ENCODE results near the gene ZNF469.

The ZNF469 gene

DNA sequence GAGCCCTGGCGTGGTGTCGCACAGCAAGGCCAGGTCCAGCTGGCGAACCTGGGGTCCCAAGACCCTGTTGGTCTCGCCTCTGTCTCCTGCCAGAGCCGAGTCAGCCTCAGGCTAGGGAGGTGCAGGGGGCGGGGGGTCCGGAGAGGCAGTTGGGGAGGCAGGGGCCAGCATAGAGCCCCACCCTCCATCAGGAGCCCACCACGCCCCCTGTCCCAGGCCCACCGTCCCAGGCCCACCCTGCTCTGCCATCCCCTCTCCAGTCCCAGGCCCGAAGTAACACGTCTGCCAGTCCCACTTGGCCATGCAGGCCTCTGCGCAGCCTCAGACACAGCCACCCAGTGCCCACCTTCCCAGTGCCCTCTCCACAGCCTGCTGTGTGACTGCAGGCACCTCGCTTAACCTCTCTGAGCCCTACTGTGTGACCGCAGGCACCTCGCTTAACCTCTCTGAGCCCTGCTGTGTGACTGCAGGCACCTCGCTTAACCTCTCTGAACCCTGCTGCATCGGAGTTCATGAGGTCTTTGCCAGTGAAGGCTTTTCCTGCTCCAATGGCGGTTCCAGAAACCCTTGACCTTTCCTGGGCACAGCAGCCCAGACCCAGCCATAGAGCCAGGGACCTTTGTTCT is 29.3 kb downstream of the ZNF469 start:
- DNase-seq, result no peak

DNA sequence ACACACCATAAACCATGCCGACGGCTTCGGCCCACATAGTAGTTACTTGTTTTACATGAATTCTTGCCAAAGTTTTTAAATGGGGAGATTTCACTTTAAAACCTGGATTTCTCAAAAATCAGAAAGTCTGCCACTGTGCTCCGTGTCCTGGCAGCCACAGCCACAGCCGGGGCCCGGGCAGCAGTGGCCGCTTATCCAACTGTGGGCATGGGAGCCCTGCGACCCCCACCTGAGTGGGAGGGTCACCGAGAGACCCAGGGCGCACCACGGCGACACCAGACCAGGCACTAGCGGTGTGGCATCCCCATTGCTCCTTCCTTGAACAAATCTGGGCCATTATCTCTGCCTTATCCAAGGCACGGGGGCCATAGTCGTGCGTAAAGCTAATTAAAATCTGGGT is 30.0 kb downstream of the ZNF469 start:
- no peak for DNase-seq

DNA sequence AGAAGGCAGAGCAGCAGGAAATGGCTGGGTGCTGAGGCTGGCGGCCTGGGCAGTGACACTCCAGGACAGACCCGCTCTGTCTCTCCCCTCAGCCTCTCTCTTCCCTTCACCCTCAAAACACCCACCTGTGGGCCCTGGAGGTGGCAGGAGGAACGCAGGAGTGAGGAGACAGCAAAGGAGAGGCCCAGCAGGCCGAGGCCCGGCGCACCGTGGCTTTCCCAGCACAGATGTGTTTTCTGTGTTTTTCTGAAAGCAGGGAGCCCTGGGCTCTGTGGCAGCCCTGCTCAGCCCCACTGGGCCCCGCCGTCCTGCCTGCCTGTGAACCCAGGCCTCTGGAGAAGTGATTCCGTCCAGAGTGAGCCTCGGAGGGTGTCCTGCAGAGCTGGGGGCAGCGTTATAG is 30.5 kb downstream of the ZNF469 start:
- no peak for DNase-seq

GRCh38 chr16:88413631-88414030 is 30.9 kb downstream of the ZNF469 start:
- DNase-seq, result no peak

DNA sequence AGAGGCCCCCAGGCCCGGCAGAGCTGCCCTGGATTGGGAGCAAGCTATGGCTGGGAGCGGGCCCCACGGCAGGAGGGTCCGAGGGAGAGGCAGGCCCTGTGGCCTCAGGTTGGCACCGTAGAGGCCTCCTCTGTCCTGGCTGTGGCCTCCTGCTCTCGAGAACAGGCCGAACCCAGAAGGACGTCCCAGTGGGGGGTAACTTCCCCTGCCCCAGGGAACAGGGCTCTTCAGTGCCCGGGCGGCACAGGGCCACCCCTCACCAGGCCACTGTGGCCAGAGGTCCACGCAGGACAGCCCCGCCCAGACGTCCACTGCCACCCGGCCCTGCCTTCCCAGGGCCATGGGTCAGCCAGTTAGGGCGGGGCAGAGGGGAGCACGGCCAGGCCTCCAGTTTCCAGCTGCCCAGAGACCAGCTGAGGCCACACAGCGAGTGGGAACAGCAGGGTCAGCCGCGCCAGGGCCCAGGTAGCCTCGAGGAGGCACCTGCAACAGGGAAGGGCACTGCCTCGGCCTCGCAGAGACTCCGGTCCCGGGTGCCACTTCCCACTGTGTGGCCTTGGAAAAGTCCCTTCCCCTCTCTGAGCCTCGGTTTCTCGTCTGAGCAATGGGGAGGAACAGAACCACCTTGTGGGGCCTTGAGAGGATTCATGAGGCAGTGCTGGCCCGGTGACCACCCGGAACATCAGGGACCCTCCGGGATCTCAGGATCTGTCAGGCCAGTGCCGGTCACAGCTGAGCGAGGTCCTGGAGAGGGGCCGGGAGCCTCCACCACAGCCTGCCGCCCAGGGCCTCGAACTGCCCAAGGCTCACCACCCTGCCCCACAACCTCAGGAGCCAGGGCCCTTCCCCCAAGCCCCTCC is 32.0 kb downstream of the ZNF469 start:
- no peak for DNase-seq

- DNase-seq, result no peak
Measured at GRCh38 chr16:88415381-88415705, 32.6 kb downstream of the ZNF469 start.

GRCh38 chr16:88415713-88416323 is 33.1 kb downstream of the ZNF469 start:
- DNase-seq, result no peak

GRCh38 chr16:88416686-88417085 is 33.9 kb downstream of the ZNF469 start:
- no peak for DNase-seq

DNA sequence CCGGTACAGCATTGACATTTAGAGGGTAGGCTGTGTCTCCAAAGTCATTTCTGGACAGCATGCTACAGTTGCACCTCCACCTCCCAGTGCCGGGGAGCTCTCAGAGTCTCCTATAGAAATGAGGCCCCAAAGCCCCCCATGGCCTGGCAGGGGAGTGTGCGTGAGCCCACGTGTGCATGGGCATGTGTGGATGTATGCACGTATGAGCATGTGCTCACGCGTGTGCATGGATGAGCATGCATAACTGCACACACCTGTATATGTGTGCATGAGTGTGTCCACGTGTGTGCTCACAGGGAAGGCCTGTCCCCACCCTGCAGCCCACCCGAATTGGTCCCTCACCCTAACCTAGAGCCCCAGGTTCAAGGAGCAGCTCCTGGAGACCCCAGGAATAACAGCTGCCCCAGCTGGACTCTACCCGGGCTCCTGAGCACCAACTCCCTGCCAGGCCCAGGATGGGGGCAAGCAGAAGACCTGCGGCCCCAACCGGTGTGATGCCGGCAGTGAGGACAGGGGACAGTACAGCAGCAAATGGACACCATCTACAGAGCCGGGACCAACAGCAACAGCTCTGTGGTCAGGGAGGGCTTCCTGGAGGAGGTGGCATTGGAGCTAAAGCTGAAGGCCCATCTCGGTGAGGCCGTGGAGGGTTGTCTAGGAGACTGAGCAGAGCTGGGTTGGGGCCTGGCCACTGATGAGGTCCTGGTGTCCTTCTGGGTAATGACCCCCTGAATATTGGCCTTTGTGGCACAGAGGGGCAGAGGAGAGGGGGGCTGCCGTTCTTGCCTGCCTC is 35.1 kb downstream of the ZNF469 start:
- DNase-seq, result no peak

DNA sequence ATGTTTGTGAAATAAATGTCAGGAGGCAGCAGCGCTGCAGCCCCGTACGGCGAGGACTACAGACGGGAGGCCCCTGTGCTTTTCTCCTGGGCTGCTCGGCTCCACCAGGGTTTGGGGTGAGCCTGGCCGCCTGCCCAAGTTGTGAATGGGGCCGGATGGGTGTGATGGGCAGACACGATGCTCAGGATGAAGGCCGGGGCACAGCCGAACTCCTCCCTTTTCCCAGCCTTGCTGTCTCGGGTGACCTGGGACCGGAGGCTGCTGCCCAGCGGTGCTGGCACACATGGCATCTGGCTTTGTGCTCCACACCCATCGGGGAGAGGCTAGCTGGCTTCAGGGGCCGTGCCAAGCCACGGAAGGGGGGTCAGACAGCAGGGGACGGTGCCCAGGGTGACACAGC is 36.1 kb downstream of the ZNF469 start:
- no peak for DNase-seq

DNA sequence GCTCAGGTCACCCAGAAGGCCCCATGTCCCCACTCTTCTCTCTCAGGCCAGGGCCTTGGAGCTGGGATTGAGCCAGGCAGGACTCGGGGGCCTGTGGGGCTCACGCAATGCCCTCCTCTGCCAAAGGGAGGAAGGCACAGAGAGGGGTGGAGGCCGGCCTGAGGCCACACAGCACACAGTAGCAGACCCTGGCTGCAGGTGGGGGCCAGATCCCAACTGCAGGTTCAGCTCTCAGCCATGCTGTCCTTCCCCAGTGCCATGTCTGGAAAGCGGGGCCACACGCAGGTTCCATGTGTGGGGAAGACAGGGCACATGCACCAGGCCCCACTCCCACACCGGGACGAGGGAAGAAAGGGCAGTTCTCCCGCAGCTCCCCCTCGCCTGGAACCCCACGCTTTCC is 37.0 kb downstream of the ZNF469 start:
- no peak for DNase-seq

GRCh38 chr16:88420496-88420895 is 37.7 kb downstream of the ZNF469 start:
- DNase-seq, result no peak

DNA sequence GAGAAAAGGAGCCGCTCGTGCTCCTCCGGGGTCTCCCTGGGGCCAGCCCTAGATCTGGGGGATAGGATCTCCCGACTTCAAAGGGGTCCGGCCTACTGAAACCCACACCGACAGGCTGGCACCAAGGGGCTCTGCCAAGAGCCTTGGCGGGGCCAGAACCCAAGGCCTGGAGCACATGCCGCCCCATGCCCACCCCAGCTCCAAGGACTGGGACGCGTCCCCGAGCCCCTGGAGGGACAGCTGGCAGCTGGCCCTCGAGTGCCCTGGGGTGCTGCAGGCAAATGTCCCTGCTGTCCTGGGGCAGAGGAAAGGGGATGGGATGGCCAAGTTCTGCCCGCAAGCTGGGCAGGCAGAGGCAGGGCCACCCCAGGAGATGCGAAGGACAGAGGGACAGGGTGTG is 38.5 kb downstream of the ZNF469 start:
- no peak for DNase-seq

GRCh38 chr16:88421871-88422433 is 39.2 kb downstream of the ZNF469 start:
- DNase-seq, result no peak

GRCh38 chr16:88422733-88423447 is 40.1 kb downstream of the ZNF469 start:
- no peak for DNase-seq

DNA sequence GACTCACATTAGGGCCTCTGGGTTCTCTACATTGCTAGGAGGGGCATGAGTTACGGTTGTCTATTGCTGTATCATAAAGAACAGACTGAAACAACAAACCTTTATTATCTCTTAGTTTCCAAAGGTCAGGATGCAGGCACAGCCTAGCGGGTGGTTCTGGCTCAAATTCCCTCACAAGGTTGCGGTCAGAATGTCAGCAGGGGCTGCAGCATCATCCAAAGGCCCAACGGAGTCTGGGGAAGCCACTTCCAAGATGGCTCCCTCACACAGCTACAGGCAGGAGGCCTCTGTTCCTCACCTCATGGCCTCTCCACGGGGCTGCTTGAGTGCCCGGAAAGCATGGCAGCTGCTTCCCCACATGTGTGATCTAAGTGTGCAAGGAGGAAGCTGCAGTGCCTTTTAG is 40.7 kb downstream of the ZNF469 start:
- no peak for DNase-seq

DNA sequence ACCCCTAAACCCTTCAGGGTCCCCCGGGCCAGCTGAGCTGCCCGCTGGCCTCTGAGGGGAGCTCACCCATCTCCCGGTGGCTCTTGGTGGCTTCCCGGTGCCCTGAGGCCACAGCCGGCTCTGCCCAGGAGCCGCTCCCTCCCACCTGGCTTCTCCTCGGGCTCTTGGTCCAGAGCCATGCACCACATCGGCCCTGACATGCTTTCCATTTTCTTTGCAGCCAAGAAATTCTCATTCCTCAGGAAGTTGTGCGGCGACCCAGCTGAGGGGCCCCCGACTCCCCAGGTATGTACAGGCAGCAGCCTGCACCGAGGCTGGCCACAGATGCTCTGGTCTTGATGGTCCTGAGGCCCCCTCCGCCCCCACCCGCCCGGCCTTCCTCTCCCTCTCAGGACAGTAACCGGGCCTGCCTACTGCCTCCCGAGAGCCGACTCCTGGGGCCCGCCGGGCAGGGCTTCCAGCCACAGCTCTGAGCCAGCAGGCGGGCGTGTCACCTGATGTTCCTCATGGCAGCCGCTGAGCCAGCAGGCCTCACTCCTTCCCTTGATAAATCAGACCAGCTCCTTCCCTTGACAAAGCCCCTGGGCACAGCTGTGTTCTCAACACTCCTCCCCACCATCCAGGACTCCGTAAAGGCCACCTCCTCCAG is 42.0 kb downstream of the ZNF469 start:
- DNase-seq, result no peak

DNA sequence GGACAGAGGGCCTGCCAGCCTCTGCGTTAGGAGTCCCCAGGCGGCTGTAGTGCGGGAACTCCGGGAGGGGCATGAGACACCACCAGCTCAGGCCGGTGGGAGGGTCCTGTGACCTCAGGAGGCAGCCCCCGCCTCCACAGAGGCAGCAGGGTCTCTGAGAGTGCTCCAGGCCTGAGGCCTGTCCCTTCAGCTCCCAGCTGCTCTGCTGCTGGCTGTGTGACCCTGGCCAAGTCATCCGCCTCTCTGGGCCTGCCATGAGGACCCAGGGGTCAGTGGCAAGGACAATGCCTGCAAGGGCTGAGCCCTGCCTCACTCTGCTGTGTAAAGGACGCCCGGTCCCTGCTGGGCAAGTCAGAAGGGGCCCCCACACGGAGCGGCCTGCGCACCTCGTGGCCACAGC is 43.3 kb downstream of the ZNF469 start:
- no peak for DNase-seq

DNA sequence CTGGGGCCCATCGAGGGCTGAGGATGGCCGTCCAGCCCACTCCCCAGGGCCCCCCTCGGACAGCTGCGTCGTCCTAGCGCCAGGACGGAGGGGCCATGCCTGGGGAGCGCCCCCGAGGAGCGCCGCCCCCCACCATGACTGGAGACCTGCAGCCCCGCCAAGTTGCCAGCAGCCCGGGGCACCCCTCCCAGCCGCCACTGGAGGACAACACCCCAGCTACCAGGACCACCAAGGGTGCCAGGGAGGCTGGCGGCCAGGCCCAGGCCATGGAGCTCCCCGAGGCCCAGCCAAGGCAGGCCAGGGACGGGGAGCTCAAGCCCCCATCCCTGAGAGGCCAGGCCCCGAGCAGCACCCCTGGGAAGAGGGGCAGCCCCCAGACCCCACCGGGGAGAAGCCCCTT is 44.6 kb downstream of the ZNF469 start:
- DNase-seq, result no peak

DNA sequence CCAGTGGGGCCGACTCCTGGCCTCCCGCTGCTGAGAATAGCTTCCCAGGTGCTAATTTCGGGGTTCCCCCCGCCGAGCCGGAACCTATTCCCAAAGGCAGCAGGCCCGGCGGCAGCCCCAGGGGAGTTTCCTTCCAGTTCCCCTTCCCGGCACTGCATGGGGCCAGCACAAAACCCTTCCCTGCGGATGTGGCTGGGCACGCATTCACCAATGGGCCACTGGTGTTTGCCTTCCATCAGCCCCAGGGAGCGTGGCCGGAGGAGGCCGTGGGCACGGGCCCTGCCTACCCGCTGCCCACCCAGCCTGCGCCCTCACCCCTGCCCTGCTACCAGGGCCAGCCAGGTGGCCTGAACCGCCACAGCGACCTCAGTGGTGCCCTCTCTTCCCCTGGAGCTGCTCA is 45.4 kb downstream of the ZNF469 start:
- no peak for DNase-seq

DNA sequence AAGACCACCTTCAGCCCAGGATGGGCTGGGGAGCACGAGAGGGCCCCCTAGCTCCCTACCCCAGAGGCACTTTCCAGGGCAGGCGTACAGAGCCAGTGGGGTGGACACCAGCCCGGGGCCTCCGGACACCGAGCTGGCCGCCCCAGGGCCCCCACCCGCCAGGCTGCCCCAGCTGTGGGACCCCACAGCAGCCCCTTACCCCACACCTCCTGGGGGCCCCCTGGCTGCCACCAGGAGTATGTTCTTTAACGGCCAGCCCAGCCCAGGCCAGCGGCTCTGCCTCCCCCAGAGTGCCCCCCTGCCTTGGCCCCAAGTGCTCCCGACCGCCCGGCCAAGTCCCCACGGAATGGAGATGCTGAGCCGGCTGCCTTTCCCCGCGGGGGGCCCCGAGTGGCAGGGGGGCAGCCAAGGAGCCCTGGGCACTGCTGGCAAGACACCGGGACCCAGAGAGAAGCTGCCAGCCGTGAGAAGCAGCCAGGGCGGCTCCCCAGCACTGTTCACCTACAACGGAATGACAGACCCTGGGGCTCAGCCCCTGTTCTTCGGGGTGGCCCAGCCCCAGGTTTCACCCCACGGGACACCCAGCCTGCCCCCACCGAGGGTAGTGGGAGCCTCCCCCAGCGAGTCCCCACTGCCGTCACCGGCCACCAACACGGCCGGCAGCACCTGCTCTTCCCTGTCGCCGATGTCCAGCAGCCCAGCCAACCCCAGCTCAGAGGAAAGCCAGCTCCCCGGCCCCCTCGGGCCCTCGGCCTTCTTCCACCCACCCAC is 46.0 kb downstream of the ZNF469 start:
- DNase-seq, result no peak

Data from SW 1271 (cell line).